Fibroblast of skin of scalp (primary cell): Measurements from ENCODE around the gene RAET1E.
A peak's percentile ranks its signal among the peaks of the same experiment; 100 is the strongest.
"Not testable (repeated sequence)": the region's sequence is repeated elsewhere in the genome, so short reads cannot be mapped to it uniquely, and the experiment has no call there.

Source experiments
- DNase-seq: peaks from one replicate; pipeline ENCODE4 v3.0.0-alpha.2; 2013

Gene RAET1E

DNA sequence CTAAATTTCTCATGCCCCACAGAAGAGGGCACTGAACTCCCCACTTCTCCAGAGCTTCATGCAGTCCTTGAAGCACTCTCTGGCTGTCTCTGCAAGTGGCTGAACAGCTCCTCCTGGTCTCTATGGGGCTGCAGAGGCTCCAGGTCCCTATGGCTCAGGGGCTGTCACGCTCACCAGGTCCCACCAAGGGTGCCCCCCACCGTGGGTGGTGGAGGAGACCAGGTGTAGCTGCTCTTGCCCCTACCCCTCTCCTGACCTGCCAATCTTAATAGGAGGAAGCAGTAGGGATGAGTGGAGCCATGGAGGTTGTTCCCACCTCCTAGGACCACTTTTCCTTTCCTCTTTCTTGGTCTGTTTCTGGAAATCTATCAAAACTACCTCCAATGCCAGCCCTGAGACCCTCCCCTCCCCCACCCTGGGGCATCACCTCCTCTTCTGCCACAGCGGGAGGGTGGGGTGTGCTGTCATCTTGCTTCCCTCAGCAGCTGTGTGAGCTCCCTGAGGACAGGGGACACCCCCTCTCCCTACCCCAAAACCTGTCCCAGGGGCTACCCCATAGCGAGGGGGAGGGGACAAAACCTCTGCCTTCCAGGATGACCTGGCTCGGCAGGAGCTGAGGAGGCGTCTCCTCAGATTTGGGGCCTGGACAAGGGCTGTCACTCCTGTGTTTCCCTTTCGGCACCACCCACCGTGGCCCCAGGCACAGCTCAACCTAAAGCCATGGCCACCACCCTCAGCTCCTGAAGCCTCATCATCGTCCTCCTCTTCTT lies 12.0 kb upstream of the RAET1E start:
- DNase-seq: no peak

DNA sequence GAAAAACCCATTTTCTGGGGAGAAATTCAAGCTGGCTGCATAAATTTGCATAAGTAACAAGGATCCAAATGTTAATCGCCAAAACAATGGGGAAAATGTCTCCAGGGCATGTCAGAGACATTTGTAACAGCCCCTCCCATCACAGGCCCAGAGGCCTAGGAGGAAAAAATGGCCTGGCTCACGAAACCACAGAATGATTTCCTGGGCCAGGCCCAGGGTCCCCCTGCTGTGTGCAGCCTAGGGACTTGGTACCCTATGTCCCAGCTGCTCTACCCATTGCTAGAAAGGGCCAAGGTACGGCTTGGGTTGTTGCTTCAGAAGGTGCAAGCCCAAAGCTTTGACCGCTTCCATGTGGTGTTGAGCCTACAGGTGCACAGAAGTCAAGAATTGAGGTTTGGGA lies 10.6 kb upstream of the RAET1E start:
- DNase-seq: not testable (repeated sequence)

DNA sequence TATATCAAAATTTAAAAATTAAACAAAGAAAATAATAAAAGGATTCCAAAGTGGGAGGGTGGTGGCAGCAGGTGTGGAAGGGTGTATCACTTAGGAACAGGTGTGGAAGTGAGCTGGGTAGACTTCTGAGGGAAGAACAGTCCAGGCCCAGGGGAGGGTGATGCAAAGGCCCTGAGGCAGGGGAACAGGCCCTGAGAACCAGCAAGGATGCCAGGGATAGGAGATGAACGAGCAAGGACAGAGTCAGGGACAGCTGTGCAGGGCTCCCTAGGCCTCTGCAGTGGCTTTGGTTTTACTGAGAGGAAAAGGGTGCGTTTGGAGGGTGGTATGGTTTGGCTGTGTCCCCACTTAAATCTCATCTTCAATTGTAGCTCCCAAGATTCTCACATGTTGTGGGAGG lies 9.4 kb upstream of the RAET1E start:
- DNase-seq: no peak

DNA sequence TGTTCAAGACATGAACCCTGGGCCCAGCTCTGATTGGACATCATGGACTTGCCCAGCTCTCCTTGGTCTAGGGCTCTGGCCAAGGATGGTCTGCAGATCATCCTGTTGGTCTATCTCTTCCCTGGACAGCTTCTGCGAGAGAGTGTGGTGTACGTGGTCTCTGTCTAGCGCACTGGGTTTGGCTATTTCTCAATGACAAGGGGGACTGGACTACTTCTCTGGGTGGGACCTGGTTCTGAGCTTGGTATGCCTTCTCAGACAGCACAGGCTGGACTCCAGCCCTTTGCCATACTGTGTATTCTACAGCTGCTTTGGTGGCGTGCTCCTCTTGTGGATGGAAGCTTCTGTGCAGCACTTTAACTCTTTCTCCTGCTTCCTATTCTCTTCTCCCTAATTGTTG lies 8.5 kb upstream of the RAET1E start:
- DNase-seq: no peak

DNA sequence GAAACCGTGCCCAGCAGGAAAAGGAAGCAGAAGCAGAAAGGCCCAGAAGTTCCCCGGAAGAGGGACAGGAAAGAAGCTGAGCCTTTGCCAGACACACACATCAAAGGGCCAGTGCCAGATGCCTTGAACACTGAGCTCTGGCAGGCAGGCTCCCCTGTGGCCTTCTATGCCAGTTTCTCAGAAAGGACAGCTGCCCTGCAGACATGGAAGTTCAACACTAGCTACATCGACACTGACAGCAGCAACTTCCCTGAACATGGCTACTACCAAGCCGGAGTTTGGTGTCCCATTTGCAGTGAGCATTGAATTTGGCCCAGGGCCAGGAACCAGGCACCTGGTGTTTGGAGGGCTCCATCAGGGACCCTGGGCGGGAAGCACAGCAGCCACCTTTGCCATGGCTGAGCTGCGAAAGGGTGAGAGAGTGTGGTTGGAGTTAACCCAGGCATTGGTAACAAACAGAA lies 8.0 kb upstream of the RAET1E start:
- DNase-seq: no peak

DNA sequence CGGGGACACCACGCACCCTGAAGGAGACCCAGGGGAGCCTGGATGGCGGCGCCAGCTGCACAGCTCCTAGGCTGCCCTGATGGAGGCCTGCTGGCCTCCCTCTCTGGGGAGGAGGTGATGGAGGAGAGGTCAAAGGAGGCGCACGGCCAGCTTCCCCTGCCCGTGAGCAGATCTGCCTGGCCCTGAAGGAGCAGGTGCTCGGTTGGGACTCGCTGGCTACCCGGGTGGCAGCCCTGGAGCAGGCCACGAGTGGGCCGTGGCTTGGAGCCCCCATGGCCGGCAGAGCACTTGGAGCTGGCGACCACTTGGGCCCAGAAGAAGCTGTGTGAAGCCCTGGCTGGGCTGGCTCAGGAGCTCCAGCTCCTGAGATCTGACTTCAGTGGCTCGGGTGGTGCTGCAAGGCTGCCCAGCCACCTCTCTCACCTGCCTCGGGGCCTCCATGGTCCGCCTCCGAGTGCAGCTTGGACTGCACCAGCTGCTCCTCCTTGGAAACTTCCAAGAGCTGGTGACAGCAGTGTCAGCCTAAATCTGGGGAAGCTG lies 7.5 kb upstream of the RAET1E start:
- DNase-seq: no peak

DNA sequence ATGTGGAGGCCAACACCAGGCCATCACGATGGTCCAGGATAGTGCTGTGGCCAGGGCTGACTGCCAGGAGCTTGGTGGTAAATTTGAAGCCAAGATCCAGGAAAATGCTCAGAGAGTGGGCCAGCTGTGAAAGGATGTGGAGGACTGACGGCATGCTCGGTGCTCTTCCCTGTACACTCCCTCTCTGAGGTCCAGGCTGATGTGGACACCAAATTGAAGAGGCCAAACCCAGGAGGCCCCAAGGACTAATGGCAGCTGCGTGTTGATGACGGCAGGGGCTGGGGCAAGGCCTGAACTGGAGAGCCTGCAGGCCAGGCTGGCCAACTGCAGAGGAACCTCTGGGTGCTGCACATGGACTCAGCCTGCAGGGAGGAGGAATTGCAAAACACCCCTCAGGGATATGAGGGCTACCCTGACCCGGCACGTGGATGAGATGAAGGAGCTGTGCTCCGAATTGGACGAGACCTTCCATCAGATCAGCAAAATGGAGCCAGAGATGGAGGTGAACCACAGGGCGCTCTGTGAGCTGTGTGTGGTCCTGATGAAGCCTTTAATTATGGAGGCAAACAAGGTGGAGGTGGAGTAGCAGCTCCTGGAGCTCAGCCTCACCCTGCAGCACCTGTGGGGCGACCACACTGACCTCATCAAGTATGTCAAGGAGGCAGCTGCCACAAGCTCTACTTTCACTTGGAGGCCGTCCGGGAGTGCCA lies 6.9 kb upstream of the RAET1E start:
- no peak for DNase-seq

DNA sequence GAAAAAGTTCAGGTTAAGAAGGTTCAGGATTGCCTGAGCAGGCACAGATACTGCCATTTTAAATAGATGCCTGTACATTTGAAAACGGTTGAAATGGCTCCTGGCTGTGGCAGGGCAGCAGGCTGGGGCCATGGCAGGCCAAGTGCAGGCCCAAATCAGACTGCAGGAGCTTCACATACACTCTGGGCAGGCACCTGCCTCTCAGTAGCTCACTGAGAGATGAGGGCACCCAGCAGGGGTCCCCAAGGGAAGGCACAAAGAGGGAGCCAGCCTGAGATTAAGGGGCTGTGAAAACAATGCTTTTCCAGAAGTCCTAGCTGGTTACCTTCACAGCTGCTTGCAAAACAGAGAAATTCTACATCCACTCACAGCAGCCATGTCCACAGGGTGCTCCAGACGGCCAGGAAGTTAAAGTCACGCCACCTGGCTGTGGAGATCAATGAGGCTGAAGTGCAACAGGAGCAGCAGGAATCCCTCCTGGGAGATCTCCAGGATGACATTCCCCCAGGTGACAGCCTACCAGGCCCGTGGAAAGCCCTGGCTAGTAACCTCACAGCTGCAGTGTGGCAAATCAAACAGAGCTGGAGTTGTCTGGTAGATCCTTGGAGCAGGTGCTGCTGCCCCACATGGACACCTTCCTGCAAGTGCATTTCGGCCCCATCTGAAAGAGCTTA lies 6.2 kb upstream of the RAET1E start:
- no peak for DNase-seq

DNA sequence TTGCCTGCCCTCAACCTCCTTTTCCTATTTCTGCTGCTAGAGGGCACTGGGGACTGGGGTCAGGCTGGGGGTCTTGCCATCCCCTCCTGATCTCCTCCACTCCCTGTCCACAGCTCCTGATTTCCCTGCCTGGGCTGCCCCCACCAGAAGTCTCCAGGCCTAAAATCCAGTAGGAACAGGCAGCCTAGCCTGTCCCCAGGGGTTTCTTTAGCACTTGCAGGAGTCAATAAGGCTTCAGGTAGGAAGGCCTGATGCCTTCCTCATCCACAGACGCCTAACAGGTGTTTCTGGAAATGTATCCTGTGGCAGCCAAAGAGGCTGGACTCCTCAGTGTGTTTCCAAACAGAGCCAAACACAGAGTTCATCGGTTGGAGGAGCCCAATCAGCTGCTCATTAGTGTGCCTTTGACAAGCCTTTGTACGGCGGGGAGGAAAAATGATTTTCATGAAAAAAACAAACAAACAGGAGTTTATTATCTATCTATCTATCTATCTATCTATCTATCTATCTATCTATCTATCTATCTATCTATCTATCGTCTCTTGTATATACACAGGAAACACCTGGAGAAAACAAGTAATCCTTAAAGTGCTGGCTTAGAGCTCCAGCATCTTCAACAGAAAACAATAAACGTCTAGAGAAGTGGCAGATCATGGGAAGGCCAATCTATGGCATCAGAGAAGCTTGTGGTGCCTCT lies 3.7 kb upstream of the RAET1E start:
- no peak for DNase-seq

DNA sequence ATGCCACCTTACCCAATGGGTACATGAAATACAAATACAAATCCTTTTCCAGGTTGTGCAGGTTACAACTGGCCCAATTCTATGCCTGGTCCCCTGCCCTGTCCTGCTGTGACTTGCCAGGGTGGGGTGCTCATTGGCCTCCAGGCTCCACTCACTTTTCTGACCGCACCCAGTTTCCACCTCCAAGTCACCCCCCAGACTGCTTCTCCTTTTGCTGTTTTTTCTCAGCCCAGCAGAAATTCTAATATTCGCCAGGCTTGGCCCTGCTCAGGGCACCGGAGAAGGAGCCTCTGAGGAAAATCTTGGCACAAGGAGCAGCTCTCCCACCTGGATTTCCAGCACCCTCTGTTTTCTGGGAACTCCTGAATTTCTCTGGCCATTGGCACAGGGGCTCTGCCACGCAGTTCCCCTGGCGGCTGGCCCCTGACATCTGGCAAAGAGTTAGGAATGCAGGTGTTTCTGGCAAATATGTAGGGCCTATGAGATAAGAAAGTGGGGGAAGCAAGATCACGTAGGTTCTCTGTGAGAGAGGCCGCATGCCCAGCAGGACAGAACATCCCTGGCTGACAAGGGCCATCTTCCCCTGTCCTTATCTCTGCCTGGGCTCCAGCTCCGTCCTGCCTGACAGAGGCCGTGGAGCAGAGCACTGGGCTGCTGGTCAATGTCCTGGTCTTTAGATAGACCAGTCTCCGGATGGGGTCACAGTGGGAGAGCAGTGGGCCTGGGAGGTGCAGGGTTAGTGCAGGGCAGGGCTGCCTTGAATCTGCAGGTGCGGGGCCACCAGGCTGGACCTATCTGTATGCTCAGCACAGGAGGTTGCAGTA lies 2.9 kb upstream of the RAET1E start:
- no peak for DNase-seq

DNA sequence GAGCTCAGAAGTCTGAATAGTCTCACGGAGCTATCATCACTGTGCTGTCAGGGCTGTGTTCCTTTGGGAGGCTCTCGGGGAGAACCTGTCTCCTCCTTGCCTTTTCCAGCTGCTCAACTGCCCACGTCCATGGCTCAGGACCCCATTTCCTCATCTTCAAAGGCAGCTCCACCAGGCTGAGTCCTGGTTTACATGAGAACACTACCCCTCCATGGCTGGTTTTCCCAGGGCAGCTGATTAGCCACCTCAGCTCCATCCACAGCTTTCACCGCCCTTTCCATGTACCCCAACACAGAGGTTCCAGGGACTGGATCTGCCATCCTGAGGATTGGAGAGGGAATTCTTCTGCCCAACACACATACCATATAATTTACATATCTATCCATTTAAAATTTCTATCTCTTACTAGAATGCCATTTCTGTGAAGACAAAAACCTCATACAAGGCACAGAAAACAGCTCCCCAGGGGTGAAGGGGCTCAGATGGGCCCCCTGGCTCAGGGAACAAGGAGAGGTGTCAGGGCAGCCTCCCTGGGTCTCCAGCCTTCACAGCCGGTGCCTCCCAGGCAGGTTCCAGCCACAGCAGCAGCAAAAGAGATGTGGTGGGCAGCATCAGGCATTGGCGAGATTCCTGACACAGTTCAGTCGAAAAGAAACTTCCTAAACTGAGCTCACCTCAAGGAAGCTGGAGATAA lies 2.2 kb upstream of the RAET1E start:
- no peak for DNase-seq

DNA sequence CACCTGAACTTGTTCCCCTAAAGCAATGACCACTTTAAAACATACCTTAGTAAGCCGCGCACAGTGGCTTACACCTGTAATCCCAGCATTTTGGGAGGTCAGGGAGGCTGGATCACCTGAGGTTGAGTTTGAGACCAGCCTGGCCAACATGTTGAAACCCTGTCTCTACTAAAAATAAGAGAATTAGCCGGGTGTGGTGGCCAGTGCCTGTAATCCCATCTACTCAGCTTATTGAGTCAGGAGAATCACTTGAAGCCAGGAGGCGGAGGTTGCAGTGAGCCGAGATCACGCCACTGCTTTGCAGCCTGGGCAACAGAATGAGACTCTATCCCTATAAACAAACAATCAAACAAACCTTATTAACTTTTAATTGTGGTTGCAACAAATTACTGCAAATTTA lies 1.6 kb upstream of the RAET1E start:
- DNase-seq: no peak

DNA sequence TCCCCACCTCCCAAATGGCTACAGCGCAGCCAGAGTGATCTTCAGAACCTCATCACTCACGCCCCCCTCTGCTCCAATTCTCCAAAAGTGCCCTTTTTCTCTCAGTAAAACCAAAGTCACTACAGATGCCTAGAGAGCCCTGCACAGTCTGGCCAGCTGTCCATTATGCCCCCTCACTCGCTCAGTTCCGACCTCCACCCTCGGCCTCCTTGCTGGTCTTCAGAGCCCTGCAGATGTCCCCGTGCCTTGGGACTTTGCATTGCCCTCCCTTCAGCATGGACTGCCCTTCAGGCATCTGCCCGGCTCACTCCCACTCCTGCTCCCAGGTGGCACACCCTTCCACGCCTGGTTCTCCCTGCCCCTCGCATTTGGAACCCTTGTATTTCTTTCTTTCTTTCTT lies 1.1 kb upstream of the RAET1E start:
- no peak for DNase-seq

DNA sequence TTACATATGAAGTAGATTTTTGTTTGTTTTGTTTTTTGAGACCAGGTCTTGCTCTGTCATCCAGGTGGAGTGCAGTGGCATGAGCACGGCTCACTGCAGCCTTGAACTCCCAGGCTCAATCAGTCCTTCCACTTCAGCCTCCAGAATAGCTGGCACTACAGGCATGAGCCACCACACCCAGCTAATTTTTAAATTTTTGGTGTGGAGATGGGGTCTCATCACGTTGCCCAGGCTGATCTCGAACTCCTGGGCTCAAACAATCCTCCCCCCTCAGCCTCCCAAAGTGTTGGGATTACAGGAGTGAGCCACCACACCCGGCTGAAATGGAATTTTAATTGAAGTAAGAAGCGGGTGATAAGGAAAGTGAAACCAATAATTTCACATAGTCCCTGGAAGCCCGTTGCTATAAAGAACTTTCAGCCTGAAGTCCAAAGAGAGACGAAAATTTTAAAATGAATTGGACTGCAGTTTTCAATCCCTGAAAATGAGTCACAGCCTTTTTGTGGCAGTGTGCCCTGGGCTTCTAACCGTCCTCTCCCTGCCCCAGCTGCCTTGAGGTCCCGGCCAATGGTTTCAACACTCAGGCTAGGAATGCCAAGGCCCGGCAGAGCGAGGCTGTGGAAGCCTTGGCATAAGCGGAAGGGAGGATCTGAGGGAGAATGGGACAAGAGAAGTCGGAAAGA lies 757 bp downstream of the RAET1E start:
- peak; percentile 82 for DNase-seq

DNA sequence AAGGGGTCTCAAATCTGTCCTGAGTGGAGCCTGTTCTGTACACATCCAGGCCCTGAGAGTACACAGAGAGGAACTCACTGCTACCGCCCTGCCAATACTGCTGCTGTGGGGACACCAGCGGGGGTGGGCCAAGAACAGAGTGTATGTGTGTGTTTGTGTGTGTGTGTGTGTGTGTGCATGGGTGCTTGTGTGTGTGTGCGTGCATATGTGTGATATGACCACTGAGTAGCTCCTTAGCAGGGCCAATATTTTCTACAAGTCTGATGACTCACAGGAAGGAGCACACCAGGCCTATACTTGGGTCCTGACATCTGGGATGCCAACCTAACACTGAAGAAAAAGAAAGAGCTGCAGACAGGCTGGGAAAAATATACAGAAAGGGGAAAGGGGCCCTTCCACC lies 1.4 kb downstream of the RAET1E start:
- peak; percentile 37 for DNase-seq

DNA sequence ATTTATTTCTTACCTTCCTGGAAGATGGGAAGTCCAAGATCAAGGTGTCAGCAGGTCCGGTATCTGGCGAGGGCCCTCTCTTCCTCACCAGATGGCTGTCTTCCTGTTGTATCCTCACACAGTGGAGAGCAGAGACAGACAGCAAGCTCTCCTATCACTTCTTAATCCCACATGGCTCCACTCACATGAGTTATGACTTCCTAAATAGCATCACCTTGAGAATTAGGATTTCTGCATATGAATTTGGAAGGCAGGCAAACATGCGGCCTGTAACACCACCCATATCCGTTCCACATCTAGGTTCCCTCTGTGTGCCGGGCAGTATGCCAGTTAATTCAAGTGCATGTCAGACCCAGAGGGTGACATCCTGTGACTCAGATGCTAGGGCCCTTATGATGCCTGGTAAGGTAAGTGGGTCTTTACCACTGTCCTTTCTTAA lies 2.1 kb downstream of the RAET1E start:
- peak; percentile 78 for DNase-seq

DNA sequence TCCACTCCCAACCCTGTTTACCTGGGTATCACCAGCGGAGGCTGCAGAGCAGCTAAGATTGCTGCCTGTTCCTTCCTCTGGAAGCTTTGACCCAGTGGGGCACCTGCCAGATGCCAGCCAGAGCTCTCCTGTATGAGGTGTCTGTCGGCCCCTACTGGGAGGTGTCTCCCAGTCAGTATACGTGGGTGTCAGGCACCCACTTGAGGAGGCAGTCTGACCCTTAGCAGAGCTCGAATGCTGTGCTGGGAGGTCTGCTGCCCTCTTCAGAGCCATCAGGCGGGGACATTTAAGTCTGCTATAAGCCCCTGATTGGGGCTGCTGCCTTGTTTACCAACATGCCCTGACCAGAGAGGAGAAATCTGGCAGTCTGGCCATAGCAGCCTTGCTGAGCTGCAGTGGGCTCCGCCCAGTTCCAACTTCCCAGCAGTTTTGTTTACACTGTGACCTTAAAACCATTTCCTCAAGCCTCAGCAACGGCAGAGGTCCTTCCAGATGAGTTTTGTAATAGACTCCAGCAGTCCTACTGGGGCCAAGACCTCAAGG lies 2.8 kb downstream of the RAET1E start:
- DNase-seq: peak; percentile 15

DNA sequence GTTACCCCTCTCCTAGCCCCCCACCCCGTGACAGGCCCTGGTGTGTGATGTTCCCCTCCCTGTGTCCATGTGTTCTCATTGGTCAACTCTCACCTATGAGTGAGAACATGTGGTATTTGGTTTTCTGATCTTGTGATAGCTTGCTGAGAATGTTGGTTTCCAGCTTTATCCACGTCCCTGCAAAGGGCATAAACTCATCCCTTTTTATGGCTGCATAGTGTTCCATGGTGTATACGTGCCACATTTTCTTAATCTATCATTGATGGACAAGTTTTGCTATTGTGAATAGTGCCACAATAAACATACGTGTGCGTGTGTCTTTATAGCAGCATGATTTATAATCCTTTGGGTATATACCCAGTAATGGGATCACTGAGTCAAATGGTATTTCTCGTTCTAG lies 6.0 kb downstream of the RAET1E start:
- not testable (repeated sequence) for DNase-seq

DNA sequence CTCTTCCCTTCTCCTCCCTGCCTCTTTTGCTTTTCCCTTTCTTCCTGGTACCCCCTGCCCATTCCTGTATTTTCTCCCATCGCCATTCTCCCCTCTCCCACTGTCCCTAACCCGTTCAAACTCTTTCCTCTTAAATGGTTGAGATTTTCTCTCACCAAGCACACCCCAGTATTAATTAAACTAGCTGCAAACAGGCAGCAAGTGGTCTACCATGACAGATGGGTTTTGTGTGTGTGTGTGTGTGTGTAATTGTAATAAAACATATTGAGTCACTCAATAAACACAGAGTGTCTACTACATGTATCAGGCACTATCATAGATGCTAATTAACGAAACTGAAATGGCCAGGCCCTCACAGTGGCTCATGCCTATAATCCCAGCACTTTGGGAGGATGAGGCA lies 6.7 kb downstream of the RAET1E start:
- no peak for DNase-seq

DNA sequence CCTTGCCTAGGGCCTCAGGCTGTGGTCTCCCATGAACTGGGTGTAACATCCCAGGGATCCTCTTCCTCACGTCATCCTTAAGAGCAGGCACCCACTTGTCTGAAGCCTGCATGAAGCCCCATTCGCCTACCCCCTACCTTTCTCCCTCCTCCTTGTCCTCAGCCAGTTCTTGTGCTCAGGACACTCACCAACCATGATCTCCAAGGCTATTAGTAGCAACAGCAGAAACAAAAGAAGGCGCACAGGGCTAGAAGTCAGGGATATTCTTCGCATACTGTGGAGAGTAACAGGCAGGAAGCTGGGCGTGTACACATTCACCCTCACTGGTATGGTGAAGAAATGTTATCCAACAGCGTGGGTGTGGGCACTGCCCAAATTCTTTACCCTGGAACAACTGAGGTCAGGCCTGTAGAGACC lies 7.3 kb downstream of the RAET1E start:
- no peak for DNase-seq
